HG02678 (cell line): ENCODE measurements around the gene ZFP2.

Experiments
- ATAC-seq: cut with Tn5 transposase; IDR thresholded peaks from one replicate; pipeline ENCODE4 v1.9.1; 2021; ENCODE audit warnings: mild to moderate bottlenecking, moderate library complexity; ENCODE audit not compliant: unreplicated experiment

ZFP2 gene

DNA sequence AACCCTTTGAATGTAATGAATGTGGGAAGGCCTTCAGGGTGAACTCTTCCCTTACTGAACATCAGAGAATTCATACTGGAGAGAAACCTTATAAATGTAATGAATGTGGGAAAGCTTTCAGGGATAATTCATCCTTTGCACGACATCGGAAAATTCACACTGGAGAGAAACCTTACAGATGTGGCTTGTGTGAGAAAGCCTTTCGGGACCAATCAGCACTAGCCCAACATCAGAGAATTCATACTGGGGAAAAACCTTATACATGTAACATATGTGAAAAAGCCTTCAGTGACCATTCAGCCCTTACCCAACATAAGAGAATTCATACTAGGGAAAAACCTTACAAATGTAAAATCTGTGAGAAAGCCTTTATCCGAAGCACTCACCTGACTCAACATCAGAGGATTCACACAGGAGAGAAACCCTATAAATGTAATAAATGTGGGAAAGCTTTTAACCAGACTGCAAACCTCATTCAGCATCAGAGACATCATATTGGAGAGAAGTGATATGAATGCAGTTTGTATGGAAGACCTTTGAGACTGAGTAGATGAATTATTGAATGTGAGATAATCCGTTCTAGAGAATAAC, 69.8 kb downstream of the ZFP2 start:
- no peak for ATAC-seq

DNA sequence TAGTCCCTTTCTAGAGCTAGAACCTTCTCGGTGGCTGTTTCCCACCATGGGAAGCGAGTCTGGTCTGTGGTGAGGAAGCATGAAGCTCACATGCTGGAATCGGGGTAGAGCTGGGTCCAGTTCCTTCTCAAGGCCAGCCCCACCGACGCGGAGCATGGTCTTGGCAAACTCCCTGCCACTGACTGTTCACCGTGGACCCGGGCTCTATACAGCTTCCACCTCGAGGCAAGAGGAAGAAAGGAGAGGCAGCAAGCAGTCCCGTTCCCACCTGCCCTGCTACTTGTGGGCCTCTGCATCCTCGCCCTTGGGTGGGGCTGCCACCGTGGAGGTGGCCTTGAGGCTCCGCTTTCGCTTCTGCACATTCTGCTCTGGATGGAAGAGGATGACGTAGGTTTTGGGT, 85.7 kb downstream of the ZFP2 start:
- ATAC-seq = no peak
